Endothelial cell (in vitro differentiated cells): ENCODE data around the gene ZSCAN29. TPM values are rescaled to one million over a fixed set of nuclear protein-coding genes. Genes with fewer than 3 reads are reported as not detected.

ENCODE experiments used
- DNase-seq: peaks from one replicate; pipeline ENCODE4 v3.0.0; 2021; ENCODE audit warnings: low spot score
- H3K27ac Mint-ChIP-seq: one replicate; pipeline ENCODE4 v1.8.0; 2021; ENCODE audit warnings: mixed read lengths, inconsistent platforms; ENCODE audit not compliant: unreplicated experiment
- H3K27me3 Mint-ChIP-seq: one replicate; pipeline ENCODE4 v1.8.0; 2021; ENCODE audit warnings: mild to moderate bottlenecking, moderate library complexity, mixed read lengths, inconsistent platforms; ENCODE audit not compliant: unreplicated experiment
- H3K36me3 Mint-ChIP-seq: one replicate; pipeline ENCODE4 v1.8.0; 2021; ENCODE audit warnings: mild to moderate bottlenecking, low read depth, mixed read lengths, inconsistent platforms; ENCODE audit not compliant: unreplicated experiment
- H3K4me1 Mint-ChIP-seq: one replicate; pipeline ENCODE4 v1.8.0; 2021; ENCODE audit warnings: mild to moderate bottlenecking, mixed read lengths, inconsistent platforms; ENCODE audit not compliant: unreplicated experiment
- H3K4me3 Mint-ChIP-seq: one replicate; pipeline ENCODE4 v1.8.0; 2021; ENCODE audit warnings: mild to moderate bottlenecking, mixed read lengths, inconsistent platforms; ENCODE audit not compliant: unreplicated experiment
- H3K9me3 Mint-ChIP-seq: one replicate; pipeline ENCODE4 v1.8.0; 2021; ENCODE audit warnings: mixed read lengths, inconsistent platforms; ENCODE audit not compliant: unreplicated experiment
- long read RNA-seq: library from polyadenylated mRNA; unstranded; transcript quantifications from one replicate; pipeline ENCODE4 v2.0.0, GENCODE V29; 2020; ENCODE audit not compliant: unreplicated experiment
- total RNA-seq: library from RNA; stranded (reverse); fragmentation: NEBNext Ultra II Directional; extraction: Animal tissue kit (Norgen Biotek cat#: 25700); gene quantifications from one replicate; pipeline ENCODE4 v1.2.1, GENCODE V29; 2021; ENCODE audit not compliant: unreplicated experiment
- TF ChIP-seq, protein P1 (sequence below): fragments of 200-600 bp; sonication (generic); IDR thresholded peaks from one replicate; pipeline ENCODE4 v1.5.0; 2021; ENCODE audit warnings: antibody characterized with exemption; ENCODE audit not compliant: unreplicated experiment

ZSCAN29 gene
- total RNA-seq, result 45.5 TPM
- long read RNA-seq, result 0 reads

DNA sequence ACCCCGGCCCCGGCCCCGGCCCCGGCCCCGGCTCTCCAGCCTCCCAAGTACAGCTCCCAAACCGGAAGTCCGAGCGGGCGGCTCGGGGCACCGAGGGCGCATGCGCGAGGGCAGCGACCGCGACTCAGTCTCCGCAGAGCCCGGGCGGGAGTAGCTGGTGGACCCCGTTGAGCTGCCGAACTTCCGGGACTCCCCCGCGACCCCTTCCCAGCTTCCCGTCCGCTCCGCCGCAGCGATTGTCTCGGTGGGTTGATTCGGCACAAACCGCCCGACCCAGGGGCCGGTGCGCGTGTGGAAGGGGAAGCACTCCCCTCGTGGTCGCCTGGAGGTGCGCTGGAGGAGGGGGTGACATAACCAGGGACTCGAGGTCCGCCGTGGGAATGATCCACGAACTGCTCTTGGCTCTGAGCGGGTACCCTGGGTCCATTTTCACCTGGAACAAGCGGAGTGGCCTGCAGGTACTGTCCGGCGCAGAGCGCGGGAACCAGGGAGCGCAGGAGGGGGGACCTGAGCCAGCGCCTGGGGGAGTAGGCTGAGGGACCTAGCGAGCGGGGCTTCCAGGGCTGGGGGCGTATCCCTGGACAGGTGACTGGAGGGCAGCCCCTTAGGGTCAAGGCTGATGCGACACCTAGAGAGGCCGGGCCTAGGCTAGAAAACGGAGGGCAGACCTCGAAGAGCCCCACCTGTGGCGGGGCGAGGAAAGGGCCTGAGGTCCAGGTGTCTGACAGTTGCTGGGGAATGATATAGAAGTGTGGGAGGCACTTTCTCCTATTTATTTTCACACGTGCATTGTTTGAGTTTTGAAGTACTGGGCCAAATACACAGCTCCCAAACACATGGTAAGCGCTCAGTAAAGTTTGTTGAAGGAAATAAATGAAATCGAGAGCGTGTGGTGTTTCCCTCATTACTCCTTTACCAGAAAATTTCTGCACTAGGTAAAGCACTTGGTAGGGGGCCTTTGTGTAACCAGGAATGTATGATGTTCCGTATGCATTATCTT is at the start of gene ZSCAN29, which contains the start of gene TUBGCP4:
Gene ZSCAN29, minus strand, starts transcription at position 69 of the 1,000 bp plus-strand sequence. CDS start 1,130 bp downstream, outside the sequence.
Gene TUBGCP4, plus strand, starts transcription at position 127 of the 1,000 bp plus-strand sequence. Its CDS starts 254 bp downstream, at position 381.
- TF ChIP-seq, protein P1, sequence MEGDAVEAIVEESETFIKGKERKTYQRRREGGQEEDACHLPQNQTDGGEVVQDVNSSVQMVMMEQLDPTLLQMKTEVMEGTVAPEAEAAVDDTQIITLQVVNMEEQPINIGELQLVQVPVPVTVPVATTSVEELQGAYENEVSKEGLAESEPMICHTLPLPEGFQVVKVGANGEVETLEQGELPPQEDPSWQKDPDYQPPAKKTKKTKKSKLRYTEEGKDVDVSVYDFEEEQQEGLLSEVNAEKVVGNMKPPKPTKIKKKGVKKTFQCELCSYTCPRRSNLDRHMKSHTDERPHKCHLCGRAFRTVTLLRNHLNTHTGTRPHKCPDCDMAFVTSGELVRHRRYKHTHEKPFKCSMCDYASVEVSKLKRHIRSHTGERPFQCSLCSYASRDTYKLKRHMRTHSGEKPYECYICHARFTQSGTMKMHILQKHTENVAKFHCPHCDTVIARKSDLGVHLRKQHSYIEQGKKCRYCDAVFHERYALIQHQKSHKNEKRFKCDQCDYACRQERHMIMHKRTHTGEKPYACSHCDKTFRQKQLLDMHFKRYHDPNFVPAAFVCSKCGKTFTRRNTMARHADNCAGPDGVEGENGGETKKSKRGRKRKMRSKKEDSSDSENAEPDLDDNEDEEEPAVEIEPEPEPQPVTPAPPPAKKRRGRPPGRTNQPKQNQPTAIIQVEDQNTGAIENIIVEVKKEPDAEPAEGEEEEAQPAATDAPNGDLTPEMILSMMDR, result peak; percentile 34
- H3K27me3 Mint-ChIP-seq, result peaks cover 7% of the 10 kb centered on the region
- peaks cover 42% of the 10 kb centered on the region for H3K4me1 Mint-ChIP-seq
- H3K4me3 Mint-ChIP-seq, result peak within 1 kb of the TSS; percentile 97
- H3K36me3 Mint-ChIP-seq, result peaks cover 32% of the 10 kb centered on the region
- peak; percentile 88 for DNase-seq
- no peaks in the 10 kb centered on the region for H3K9me3 Mint-ChIP-seq
- peak within 1 kb of the TSS; percentile 89 for H3K27ac Mint-ChIP-seq

DNA sequence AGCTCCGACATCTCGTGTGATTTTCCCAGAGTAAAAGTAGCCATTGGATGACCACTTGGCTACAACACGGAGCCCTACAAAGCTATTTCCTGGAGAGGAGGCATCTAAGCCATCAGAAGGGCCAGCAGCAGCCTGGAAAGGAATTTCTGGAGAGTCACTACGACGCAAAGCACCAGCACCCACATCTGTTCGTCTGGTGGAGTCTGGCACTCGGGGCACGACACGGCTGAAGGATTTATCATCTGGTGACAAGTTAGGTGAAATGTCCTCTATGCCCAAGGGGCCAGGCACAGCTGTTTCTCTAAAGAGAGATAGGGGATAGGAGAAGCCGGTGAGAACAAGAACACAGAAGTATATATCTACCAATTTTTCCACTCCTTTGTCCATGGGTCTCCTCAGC is 49.6 kb upstream of the ZSCAN29 start:
- H3K9me3 Mint-ChIP-seq, result no peaks in the 10 kb centered on the region
- peaks cover 21% of the 10 kb centered on the region for H3K4me1 Mint-ChIP-seq
- H3K27me3 Mint-ChIP-seq, result peaks cover 2% of the 10 kb centered on the region
- H3K4me3 Mint-ChIP-seq, result peak overlapping the region; percentile 1
- DNase-seq, result no peak
- TF ChIP-seq, protein P1, result no peak
- no peak overlapping the region for H3K27ac Mint-ChIP-seq
- H3K36me3 Mint-ChIP-seq, result peaks cover 44% of the 10 kb centered on the region

DNA sequence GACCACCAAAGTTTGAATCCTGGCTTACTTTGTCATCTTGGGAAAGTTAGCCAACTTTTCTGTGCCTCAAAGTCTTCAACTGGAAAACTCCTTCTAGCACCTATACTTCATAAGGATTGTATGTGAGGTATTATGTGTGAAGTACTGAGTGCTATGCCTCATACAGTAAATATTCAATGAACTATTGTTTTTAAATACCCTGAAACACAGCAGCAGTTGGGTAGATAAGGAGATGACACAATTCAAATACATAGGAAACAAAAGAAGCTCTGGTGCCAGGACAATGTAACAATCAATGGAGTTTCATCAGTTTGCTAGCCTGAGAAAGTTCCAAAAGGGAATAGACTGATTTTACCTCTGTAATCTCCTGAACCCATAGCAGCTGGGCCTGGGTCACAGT is 43.4 kb upstream of the ZSCAN29 start:
- peaks cover 11% of the 10 kb centered on the region for H3K27me3 Mint-ChIP-seq
- peaks cover 55% of the 10 kb centered on the region for H3K36me3 Mint-ChIP-seq
- TF ChIP-seq, protein P1, result no peak
- H3K4me1 Mint-ChIP-seq, result peaks cover 67% of the 10 kb centered on the region
- DNase-seq, result no peak
- H3K27ac Mint-ChIP-seq, result no peak overlapping the region
- peak overlapping the region; percentile 76 for H3K4me3 Mint-ChIP-seq
- no peaks in the 10 kb centered on the region for H3K9me3 Mint-ChIP-seq

DNA sequence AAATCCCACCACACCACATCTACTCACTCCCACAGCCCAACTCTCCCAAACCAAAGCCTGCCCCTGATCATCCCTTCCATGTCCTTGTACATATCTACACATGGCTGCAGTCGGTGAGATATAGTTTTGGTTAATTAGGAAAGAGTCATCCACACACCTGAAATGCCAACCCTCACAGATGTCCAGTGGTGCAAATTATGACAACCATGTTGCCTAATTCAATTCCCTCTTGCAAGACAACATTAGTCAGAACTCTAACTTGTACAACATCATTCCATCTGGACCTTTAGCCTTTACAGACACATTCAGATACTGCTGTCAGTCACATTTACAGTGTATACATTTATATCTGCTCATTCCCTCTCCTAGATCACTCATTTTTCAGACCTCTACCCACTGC is 41.3 kb upstream of the ZSCAN29 start:
- Mint-ChIP-seq H3K9me3 (no peaks in the 10 kb centered on the region), H3K36me3 (peaks cover 62% of the 10 kb centered on the region), H3K4me1 (peaks cover 68% of the 10 kb centered on the region), H3K27ac (no peak overlapping the region), H3K4me3 (peak overlapping the region; percentile 21), H3K27me3 (peaks cover 8% of the 10 kb centered on the region)
- DNase-seq, result no peak
- TF ChIP-seq, protein P1, result no peak
